HT1080 (cell line): ENCODE results near the gene TAGLN2. TPM values are rescaled to one million over a fixed set of nuclear protein-coding genes. Genes with fewer than 3 reads are reported as not detected.

Source experiments
- DNase-seq: peaks from one replicate; pipeline ENCODE4 v3.0.0-alpha.2; 2015; ENCODE audit warnings: low read depth
- total RNA-seq: library from RNA; depleted of rRNA; stranded (reverse); fragments of >200 nt; shearing (Covaris generic); gene quantifications from 2 replicates; pipeline ENCODE4 v1.2.3, GENCODE V29; 2014

TAGLN2 gene
- total RNA-seq, 1 experiment from 2014 or later = 859 TPM

- no peak for DNase-seq
Observed at GRCh38 chr1:159922511-159923202, 2.6 kb downstream of the TAGLN2 start.

DNA sequence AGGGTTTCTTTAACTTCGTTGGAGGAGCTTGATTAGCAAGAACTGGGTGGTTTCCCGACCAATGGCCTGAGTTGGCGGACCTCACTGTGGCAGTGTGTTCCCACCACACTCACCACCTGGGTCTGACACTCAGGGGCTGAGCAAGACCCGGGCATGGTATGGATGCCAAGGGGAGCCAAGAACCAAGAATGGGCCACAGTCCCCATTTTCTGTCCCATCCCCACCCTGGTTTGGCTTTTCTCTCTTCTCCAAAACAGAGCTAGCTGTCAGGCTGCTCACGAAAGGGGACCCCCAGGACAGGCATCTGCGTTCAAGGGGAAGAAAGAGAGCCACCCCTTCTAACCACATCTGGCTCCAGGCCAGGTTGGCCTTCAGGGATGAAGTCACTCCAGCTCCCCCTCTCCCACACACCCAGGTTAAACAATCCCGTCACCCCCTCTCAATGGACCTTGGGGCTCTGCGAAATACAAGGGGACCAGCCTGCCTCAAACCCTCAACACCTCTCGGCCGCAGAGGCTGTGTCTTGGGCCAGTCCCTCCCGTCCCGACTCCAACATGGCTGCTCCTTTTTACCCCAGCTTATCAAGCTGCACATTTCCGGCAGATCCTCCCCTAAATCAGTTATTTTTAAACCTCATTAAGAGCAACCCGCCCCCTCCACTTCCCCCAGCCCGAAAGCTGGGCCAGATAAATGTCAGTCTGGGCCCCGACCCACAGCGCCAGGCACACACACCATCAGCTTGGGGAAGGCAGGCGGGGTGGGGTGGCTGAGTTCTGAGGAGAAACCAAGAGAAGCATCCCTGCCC is 3.4 kb downstream of the TAGLN2 start:
- DNase-seq = peak; percentile 37

- DNase-seq = no peak
Observed at GRCh38 chr1:159921251-159921650, 4.1 kb downstream of the TAGLN2 start.

- no peak for DNase-seq
Observed at GRCh38 chr1:159920651-159921050, 4.7 kb downstream of the TAGLN2 start.

- no peak for DNase-seq
Observed at GRCh38 chr1:159920202-159920601, 5.1 kb downstream of the TAGLN2 start.

DNA sequence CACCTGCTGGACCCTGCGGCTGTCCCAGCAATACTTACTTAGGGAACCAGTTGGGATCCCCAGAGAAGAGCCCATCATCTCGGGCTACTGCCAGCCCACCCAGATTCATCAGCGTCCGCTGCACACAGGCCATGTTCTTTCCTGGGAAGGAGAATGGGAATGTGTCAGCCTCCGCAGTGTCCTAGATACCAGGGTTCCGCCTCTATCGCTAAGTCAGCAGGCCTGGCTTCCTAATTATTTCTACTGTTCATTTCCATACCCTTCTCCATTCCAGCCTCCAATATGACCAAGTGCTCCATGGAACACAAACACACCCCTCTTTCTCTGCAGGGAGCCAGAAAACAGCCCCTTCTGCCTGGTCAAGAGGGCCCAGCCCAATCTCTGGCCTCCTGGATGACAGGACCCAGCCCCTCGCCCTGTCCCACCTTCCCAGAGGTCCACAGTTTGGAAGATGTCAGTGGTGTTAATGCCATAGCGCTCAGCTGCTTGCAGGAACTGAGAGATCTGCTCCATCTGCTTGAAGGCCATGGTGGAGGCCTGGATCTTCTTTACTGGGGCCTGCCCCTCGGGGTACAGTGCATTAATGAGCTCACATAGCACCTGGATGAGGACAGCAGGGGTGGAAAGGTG is 6.0 kb downstream of the TAGLN2 start:
- DNase-seq = no peak

- DNase-seq = no peak
Observed at GRCh38 chr1:159918352-159919200, 6.7 kb downstream of the TAGLN2 start.

- no peak for DNase-seq
Observed at GRCh38 chr1:159917533-159918351, 7.6 kb downstream of the TAGLN2 start.

- DNase-seq = peak; percentile 82
Observed at GRCh38 chr1:159916242-159917051, 8.9 kb downstream of the TAGLN2 start.

- no peak for DNase-seq
Observed at GRCh38 chr1:159915571-159916241, 9.6 kb downstream of the TAGLN2 start.

GRCh38 chr1:159914252-159915018 is 10.9 kb downstream of the TAGLN2 start:
- DNase-seq = no peak

- DNase-seq = no peak
Observed at GRCh38 chr1:159913451-159914192, 11.7 kb downstream of the TAGLN2 start.

GRCh38 chr1:159911326-159912070 is 13.8 kb downstream of the TAGLN2 start:
- DNase-seq = no peak

- DNase-seq = no peak
Observed at GRCh38 chr1:159908031-159908940, 17.0 kb downstream of the TAGLN2 start.

GRCh38 chr1:159906960-159907359 is 18.3 kb downstream of the TAGLN2 start:
- no peak for DNase-seq

DNA sequence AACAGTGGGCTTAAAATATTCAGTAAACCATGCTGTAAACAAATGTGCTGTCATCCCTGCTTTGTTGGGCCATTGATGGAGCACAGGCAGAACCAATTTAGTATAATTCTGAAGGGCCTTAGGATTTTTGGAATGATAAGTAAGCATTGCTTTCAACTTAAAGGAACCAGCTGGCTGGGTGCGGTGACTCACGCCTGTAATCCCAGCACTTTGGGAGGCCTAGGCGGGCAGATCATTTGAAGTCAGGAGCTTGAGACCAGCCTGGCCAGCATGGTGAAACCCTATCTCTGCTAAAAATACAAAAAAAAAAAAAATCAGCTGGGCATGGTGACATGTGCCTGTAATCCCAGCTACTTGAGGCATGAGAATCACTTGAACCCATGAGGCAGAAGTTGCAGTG is 21.3 kb downstream of the TAGLN2 start:
- peak; percentile 35 for DNase-seq
